Omental fat pad (tissue), 4 donors: ENCODE data around the gene GDI1. TPM values are rescaled to one million over a fixed set of nuclear protein-coding genes. Genes with fewer than 3 reads are reported as not detected.

Experiments
- ATAC-seq: fragments of 150-250 bp; one replicate; pipeline ENCODE4 v1.9.1; 2016; ENCODE audit warnings: mild to moderate bottlenecking, moderate library complexity; ENCODE audit not compliant: low FRiP score
- DNase-seq: peaks from one replicate; pipeline ENCODE4 v3.0.0-alpha.2; 2019; ENCODE audit warnings: low spot score
- total RNA-seq, 4 donors: library from RNA; depleted of rRNA; stranded (reverse); fragments of >200 nt; gene quantifications; one replicate each; pipeline ENCODE4 v1.1.0, GENCODE V29; 2016
- TF ChIP-seq, protein P1 (sequence below), 3 donors: fragments of 450-650 bp; IDR thresholded peaks; one replicate each; pipeline ENCODE4 v1.5.1; 2016 to 2017; ENCODE audit warnings: antibody characterized with exemption in 3 of 3, mild to moderate bottlenecking in 3 of 3, moderate library complexity in 2 of 3

Gene GDI1
- total RNA-seq, 4 donors from 2014 or later, result 75.3 to 119 (median 96.9) TPM

DNA sequence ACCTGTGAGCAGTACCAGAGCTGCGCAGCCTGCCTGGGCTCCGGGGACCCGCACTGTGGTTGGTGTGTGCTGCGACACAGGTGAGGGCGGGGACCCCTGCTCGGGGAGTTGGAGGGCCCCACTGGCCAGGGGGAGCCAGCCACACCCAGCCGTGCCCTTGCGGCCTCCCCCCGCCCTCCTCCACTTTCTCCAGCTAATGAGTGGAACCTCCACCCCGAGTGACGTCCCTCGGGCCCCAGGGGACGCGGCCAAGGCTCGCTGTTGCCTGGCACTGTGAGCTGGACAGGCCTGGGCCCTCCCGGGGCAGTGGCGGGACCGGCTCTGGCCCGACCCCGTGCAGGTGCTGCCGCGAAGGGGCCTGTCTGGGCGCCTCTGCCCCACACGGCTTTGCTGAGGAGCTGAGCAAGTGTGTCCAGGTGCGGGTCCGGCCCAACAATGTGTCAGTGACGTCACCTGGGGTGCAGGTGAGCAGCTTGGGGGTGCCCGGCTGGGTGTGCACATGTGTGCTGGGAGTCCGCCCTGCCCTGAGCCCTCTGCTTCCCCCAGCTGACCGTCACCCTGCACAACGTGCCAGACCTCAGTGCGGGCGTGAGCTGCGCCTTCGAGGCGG is 26.8 kb downstream of the GDI1 start:
- TF ChIP-seq, protein P1, sequence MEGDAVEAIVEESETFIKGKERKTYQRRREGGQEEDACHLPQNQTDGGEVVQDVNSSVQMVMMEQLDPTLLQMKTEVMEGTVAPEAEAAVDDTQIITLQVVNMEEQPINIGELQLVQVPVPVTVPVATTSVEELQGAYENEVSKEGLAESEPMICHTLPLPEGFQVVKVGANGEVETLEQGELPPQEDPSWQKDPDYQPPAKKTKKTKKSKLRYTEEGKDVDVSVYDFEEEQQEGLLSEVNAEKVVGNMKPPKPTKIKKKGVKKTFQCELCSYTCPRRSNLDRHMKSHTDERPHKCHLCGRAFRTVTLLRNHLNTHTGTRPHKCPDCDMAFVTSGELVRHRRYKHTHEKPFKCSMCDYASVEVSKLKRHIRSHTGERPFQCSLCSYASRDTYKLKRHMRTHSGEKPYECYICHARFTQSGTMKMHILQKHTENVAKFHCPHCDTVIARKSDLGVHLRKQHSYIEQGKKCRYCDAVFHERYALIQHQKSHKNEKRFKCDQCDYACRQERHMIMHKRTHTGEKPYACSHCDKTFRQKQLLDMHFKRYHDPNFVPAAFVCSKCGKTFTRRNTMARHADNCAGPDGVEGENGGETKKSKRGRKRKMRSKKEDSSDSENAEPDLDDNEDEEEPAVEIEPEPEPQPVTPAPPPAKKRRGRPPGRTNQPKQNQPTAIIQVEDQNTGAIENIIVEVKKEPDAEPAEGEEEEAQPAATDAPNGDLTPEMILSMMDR (IDR thresholded peaks at IDR 0.05), result no peak
- ATAC-seq, result no peak
- DNase-seq, result no peak

DNA sequence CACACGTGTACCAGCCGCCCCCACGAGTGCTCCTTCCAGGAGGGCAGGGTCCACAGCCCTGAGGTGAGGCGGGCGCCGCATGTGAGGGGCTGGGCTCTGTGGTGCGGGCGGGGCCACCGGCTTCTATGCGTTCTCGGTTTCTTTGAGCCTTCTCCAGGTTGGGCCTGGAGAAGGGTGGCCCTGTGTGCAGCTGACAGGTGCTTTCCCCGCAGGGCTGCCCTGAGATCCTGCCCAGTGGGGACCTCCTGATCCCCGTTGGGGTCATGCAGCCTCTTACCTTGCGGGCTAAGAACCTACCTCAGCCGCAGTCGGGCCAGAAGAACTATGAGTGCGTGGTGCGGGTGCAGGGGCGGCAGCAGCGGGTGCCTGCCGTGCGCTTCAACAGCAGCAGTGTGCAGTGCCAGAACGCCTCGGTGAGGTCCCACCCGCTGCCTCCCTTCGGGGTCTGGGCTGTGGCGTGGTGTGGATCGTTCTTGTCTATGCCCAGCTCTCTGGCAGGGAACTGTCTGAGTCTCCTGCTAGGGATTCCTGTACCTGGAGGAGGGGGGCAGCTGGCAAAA is 27.9 kb downstream of the GDI1 start:
- ATAC-seq (no peak), DNase-seq (no peak)
- TF ChIP-seq, protein P1 (IDR thresholded peaks at IDR 0.05), result no peak

DNA sequence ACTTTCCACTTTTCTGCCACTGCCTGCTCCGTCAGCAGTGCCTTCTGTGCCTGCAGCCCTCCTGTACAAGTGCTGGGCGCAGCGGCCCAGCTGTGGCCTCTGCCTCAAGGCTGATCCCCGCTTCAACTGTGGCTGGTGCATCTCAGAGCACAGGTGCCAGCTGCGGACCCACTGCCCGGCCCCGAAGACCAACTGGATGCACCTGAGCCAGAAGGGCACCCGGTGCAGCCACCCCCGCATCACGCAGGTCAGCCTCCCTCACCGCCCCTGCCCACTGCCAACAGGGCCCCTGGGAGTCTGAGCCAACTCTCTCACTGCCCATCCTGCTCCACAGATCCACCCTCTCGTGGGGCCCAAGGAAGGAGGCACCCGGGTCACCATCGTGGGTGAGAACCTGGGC is 28.6 kb downstream of the GDI1 start:
- TF ChIP-seq, protein P1 (IDR thresholded peaks at IDR 0.05), result no peak
- DNase-seq, result no peak
- no peak for ATAC-seq

DNA sequence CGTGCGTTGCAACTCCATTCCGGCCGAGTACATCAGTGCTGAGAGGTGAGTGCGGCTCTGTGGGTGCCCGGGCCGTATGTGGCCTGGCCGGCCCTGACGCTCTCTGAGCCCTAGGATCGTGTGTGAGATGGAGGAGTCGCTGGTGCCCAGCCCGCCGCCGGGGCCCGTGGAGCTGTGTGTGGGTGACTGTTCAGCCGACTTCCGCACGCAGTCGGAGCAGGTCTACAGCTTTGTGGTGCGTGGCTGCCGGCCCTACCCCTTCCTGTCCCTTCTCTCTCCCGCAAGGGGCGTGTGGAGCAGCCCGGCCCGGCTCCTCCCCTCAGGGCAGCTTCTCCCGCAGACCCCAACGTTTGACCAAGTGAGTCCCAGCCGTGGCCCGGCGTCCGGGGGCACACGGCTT is 29.1 kb downstream of the GDI1 start:
- no peak for ATAC-seq

DNA sequence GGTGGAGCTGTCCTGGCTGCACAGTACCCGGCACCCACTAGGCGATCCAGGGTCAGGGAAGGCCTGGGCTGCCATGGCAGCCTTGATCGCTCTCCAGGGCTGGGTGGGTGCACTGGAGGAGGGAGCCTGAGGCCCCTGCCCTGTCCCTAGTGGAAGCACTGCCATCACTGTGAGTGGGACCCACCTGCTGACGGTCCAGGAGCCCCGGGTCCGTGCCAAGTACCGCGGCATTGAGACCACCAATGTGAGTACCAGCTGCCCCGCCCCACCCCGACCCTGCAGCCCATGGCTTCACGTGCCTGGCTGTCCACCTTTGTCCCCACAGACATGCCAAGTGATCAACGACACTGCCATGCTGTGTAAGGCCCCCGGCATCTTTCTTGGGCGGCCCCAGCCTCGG is 30.0 kb downstream of the GDI1 start:
- ATAC-seq (no peak), DNase-seq (no peak)
- TF ChIP-seq, protein P1 (IDR thresholded peaks at IDR 0.05), result no peak

More for the DNA sequence above, 29.1 kb downstream of the GDI1 start:
- no peak for DNase-seq
- TF ChIP-seq, protein P1 (IDR thresholded peaks at IDR 0.05), result no peak

DNA sequence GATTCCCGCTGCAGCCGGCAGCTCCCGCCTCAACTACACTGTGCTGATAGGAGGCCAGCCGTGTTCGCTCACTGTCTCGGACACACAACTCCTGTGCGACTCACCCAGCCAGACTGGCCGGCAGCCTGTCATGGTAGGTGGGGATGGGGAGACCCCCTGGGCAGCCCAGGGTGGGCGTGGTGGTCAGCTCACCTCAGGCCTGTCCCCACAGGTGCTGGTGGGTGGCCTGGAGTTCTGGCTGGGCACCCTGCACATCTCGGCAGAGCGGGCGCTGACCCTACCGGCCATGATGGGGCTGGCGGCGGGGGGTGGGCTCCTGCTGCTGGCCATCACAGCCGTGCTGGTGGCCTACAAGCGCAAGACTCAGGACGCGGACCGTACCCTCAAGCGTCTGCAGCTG is 30.6 kb downstream of the GDI1 start:
- DNase-seq (no peak), ATAC-seq (no peak)
- TF ChIP-seq, protein P1 (IDR thresholded peaks at IDR 0.05), result no peak

DNA sequence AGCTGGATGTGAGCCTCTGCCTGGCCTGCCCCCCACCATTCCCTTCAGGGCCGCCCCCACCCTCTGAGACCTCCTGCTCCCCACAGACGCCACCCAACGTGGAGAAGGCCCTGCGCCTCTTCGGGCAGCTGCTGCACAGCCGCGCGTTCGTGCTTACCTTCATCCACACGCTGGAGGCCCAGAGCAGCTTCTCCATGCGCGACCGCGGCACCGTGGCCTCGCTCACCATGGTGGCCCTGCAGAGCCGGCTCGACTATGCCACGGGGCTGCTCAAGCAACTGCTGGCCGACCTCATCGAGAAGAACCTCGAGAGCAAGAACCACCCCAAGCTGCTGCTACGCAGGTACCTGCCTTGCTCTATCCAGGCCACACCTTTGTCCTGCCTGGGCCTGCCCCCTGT is 31.3 kb downstream of the GDI1 start:
- ATAC-seq, result no peak
- TF ChIP-seq, protein P1 (IDR thresholded peaks at IDR 0.05), result no peak
- DNase-seq, result no peak
